ENCODE measurements around the gene NEK4.
A peak's percentile ranks its signal among the peaks of the same experiment; 100 is the strongest.
"Not testable (repeated sequence)": the region's sequence is repeated elsewhere in the genome, so short reads cannot be mapped to it uniquely, and the experiment has no call there.

Gene NEK4

GRCh38 chr3:52730681-52731080, 40.1 kb downstream of the NEK4 start:
- DNase-seq: no peak

GRCh38 chr3:52728753-52729152, 42.0 kb downstream of the NEK4 start:
- not testable (repeated sequence) for DNase-seq

DNA sequence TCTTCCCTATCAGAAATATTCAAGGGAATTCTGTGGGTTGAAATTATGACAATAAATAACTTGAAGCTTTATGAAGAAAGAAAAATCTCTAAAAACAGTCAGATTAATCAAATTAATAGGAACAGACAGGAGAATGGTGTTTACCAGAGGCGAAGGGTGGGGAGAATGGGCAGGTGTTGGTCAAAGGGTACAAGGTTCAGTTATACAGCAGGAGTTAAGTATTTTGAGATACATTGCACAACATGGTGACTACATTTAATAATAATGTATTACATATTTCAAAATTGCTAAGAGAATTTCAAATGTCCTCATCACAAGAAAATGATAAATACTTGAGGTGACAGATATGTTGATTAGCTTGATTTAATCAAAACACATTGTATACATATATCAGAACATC, 46.2 kb downstream of the NEK4 start:
- DNase-seq: no peak

GRCh38 chr3:52723935-52724334, 46.8 kb downstream of the NEK4 start:
- DNase-seq: no peak

GRCh38 chr3:52722491-52722890, 48.2 kb downstream of the NEK4 start:
- DNase-seq: no peak

- no peak for DNase-seq
Observed at GRCh38 chr3:52721730-52722008, 49.1 kb downstream of the NEK4 start.

DNA sequence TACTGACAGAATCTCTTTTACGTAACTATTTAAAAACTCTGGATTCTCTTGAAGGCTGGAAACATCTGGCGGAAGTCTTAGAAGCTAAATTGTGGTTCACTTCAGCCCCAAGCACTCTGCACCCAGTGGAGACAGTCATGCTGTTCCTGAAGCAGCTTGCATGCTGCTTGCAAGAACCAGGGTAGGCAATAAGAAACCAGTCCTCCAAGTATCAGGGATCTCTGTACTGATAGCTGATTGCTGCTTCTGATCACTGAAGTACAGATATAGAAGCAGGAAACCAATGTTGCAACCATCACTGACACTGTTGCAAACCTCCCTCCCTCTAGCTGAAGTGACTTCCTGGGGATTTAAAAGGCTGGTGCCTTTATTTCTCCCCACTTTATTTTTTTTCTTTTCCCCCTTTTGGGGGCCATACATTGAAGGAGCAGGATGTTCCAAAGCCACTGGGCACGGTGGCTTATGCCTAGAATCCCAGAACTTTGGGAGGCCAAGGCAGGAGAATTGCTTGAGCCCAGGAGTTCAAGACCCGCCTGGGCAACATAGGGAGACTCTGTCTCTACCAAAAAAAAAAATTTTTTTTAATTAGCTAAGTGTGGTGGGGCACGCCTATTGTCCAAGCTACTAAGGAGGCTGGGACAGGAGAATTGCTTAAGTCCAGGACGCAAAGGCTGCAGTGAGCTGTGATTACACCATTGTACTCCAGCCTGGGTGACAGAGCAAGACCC, 49.6 kb downstream of the NEK4 start:
- DNase-seq: no peak

- DNase-seq: no peak
Observed at GRCh38 chr3:52719618-52720017, 51.1 kb downstream of the NEK4 start.

DNA sequence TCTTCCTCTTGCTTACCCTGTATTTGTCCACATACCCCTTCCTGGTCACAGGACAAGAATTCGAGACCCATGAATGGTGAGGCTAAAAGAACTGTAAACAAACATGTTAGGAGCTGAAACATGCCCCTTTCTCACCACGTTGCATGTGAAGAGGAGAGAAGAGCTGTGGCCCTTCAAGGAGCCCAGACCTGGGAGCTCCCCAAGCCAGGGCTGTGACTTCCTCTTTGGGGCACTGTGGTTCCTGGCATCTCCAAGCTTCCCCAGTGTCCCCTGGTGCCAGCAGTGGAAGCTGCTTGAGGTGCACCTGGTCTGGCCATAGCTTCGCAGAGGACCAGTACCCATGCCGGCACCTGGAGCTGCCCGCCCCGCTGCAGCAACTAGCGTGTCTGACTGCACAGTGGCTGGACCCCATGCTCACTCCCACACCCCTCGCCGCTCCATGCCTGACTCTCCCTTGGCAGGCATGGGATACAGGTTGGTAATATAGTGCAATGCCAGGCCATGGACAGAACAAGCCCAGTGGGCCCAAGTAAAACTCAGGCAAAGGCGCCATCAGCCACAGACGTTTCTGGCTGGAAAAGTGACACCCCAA, 54.9 kb downstream of the NEK4 start:
- DNase-seq: no peak

GRCh38 chr3:52714335-52715302, 56.1 kb downstream of the NEK4 start:
- no peak for DNase-seq

DNA sequence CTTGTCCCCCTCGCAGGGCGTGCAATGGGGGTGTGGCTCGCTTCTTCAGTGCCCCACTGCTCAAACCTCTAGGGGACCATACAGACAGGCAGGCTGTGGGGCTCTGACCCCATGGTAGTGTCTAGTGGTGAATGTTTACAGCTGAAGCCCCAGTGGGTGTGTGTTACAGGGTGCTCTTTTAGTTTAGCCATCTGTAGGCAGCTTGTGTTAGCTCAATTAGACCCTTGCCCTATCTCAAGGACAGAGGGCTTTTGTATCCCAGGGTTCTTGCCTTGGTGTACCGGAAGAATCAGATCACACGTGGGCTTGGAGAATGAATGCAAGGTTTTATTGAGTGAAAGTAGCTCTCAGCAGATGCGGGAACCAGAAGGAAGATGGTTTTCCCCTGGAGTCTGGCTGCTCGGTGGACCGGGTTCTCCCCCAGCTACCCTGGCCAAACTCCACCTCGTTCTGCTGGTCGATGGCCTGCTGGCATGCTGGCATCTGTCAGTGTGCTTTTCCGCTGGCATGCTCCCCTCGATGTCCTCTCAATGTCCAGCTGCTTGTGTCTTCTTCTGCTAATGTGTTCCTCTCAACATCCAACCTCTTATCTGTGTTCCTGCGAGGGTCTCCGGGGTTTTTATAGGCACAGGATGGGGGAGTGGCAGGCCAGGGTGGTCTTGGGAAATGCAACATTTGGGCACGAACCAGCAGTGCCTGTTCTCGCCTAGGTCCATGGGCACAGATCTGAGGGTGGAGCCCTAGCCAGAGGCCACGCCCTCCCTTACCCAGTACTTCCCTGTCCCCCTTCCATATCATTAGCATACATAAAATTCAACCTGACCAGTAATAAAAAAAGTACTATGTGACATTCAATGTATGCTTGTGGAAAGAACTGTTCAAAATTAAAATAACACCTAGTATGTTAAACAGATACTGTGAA, 58.2 kb downstream of the NEK4 start:
- DNase-seq: no peak

DNA sequence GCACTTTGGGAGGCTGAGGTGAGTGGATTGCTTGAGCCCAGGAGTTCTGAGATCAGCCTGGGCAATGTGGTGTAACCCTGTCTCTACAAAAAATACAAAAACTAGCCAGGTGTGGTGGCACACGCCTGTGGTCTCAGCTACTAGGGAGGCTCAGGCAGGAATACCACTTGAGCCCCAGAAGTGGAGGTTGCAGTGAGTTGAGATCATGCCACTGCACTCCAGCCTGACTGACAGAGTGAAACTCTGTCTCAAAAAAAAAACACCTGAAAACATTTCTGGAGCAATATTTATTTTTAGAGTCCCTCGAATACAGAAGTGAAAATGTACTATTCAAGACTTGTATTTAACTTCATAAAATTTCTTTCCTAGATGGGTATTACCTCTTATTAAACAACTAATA, 60.2 kb downstream of the NEK4 start:
- no peak for DNase-seq

DNA sequence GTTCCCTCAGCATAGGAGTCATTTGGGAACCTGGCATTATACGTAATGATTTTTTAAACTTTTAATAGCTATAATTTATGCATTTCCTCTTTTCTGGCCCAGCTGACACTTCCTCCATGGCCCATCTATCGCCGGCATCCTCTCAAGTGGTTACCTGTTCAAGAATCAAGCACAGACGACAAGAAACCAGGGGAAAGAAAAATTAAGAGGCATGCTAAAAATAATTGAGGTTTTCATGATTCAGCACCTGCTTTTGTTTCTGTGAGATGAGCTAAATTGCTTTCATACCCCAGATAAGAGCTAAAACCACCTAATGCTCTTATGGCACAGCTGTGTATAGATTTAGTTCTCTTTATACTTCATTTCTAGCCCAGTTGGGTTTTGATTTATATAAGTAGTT, 63.2 kb downstream of the NEK4 start:
- no peak for DNase-seq

DNA sequence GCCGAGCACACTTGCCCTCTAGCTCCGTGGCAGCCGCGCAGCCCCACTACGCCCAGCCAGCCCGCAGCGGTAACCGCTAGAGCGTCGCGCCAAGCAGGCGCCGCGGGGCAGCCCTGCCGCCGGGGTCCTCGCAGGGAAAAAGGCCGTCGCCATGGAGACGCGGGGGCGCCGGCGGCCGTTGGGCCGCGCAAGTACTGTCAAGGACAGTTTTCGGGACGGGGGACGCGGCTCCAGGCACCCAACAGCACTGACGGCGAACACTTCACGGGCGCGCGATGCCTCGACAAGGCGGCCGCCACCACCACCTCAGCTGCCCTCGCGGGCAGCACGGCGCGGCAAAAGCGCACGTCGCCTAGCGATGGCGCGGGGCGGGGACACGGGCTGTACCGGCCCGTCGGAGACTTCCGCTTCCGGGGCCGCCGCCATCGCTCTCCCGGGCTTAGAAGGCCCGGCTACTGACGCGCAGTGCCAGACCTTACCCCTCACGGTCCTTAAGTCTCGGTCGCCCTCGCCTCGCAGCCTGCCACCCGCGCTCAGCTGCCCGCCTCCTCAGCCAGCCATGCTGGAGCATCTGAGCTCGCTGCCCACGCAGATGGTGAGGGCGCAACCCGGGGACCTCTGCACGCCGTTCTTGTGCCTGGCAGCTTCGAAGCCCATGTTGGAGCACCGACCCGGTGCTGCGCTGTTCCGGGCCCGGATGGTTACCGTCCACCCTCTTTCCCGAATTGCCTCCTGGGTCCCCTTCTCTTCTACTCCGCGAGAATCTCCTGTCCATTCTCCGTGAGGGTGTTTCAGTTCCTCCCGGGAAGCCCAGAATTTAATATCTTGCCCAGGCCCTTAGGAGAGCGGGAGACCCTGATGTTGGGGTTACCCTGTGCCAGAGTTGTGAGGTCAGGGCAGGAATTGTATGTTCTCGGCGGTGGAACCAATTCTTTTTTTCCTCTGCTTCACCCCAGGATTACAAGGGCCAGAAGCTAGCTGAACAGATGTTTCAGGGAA, 64.8 kb downstream of the NEK4 start, which contains the start of the genes GLT8D1 and SPCS1:
TSS of gene GLT8D1 (minus strand) at position 104 of the 999 bp plus-strand sequence. CDS start 5,331 bp downstream, outside the sequence.
TSS of gene SPCS1 (plus strand) at position 419 of the 999 bp plus-strand sequence. CDS start at position 560, 141 bp downstream.
- peak; percentile 91 for DNase-seq

GRCh38 chr3:52705438-52705687, 65.4 kb downstream of the NEK4 start:
- DNase-seq: no peak

DNA sequence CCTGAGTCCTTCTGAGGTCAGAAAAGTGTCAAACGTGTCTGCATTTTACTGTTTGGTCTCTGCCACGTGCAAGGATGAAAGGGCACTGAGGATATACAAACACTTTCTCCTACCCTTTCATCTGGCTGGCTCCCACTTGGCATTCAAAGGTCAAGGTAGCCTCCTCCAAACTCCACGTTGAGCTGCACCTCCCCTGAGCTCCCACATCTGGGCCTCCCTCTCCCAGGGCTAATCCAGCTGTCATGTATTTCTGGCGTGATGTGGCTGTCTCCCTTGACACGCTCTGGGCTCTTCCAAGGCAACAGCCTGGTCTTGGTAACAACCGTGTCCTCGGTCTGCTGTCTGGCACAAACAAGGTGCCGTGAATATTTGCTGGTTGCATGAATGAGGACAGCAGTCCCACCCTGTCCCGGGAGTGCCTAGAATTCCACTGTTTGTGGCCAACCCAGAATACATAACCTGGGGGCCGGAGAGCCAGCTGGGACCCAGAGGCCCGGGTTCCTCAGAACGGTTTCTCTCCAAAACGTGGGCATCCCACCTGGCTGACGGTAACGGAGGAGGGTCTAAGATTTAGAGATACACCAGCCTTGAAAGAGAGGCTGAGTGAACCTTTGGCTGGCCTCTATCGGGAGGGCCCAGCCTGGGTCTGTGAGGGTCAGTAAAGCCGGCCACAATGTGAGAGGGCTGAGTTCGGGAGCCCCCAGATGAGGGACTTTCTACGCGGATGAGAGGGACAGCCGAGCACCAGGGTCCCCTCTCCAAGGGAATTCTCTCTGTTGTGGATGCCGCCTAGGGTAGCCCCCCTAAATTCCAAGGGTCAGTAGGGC, 65.9 kb downstream of the NEK4 start:
- peak; percentile 28 for DNase-seq

DNA sequence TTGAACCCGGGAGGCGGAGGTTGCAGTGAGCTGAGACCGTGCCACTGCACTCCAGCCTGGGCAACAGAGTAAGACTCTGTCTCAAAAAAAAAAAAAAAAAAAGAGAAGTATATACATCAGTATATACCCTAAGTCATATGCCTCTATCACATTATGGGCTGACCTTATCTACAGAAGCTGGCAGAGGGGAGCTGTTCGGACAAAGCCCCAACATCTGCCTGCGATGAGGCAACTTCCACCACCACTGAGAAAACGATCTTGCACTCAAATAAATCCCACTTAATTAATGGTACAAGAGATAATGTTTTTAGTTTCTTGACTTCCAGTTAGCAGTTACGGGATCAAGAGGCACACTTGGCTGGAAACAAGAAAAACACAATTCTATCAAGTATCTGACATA, 67.4 kb downstream of the NEK4 start:
- DNase-seq: no peak

DNA sequence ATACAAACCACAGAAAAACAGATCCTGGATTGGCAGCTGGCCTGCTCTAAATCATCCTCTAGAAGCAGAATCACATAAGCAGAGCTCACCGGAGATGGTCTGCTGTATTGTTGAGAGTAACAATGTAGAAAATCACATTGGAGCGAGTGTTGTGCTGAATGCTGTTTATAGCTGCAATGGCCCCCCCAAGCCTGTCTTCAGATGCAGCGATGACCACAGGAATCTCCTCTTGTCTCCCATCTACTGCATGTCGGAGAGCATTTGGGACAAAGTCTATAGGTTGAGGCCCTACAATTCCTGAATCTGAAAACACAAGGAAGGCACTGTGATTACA, 73.1 kb downstream of the NEK4 start:
- DNase-seq: no peak

- DNase-seq: no peak
Observed at GRCh38 chr3:52696830-52697631, 73.7 kb downstream of the NEK4 start.

All from stimulated activated CD4-positive, alpha-beta T cell treated with anti-CD3 and anti-CD28 coated beads, Interleukin-15, amount 100 ng/mL, for 24 hours (primary cell).